HEK293 (cell line): ENCODE results near the gene PTTG1.

ENCODE experiments used
- CTCF ChIA-PET: fragments of 350-600 bp; formaldehyde crosslinking; extraction: SDS; loops from one replicate; lab custom pipeline; 2021; ENCODE audit warnings: antibody characterized with exemption; lab: Yijun Ruan, JAX
- POLR2A ChIA-PET: fragments of 300-600 bp; formaldehyde crosslinking; extraction: SDS; loops from one replicate; lab custom pipeline; 2020; ENCODE audit warnings: antibody characterized with exemption, inconsistent platforms; lab: Yijun Ruan, JAX
- H3K27ac ChIP-seq: fragments of 200-500 bp; sonication (Bioruptor generic); 2 replicates; pipeline ENCODE4 v1.5.1; 2014; ENCODE audit warnings: low read depth, low read length, control low read depth, inconsistent platforms; ENCODE audit errors: extremely low read depth
- H3K36me3 ChIP-seq, 2 experiments: fragments of 200-500 bp in 1 of 2; sonication (Bioruptor generic) in 1 of 2; 1 replicate in 1 of 2; 2 replicates in 1 of 2; pipeline ENCODE4 v1.5.1; 2014 to 2017; ENCODE audit warnings: inconsistent platforms in 2 of 2, low read length in 2 of 2; ENCODE audit not compliant: control insufficient read depth in 2 of 2, insufficient read depth in 1 of 2
- H3K4me1 ChIP-seq: fragments of 200-500 bp; sonication (Bioruptor generic); 2 replicates; pipeline ENCODE4 v1.5.1; 2014; ENCODE audit warnings: mild to moderate bottlenecking, low read length, inconsistent platforms; ENCODE audit not compliant: control insufficient read depth, insufficient read depth
- H3K4me3 ChIP-seq: 2 replicates; pipeline ENCODE4 v1.5.1; 2011; ENCODE audit warnings: low read depth, mild to moderate bottlenecking, control low read depth, low read length, moderate library complexity
- H3K9me3 ChIP-seq: fragments of 200-500 bp; sonication (Bioruptor generic); 2 replicates; pipeline ENCODE4 v1.5.1; 2014; ENCODE audit warnings: low read depth, low read length, inconsistent platforms; ENCODE audit not compliant: control insufficient read depth, insufficient read depth
- CTCF ChIP-seq: fragments of 450-650 bp; formaldehyde crosslinking; IDR thresholded peaks from 2 replicates; pipeline ENCODE4 v1.5.1; 2016; ENCODE audit warnings: missing biosample characterization, missing genetic modification characterization
- PRDM10 ChIP-seq: fragments of 450-650 bp; formaldehyde crosslinking; IDR thresholded peaks from 2 replicates; pipeline ENCODE4 v1.5.1; 2016; ENCODE audit warnings: missing biosample characterization, missing genetic modification characterization
- PRDM4 ChIP-seq: fragments of 450-650 bp; formaldehyde crosslinking; IDR thresholded peaks from 2 replicates; pipeline ENCODE4 v1.5.1; 2017; ENCODE audit warnings: missing biosample characterization, missing genetic modification characterization
- RBAK ChIP-seq: fragments of 450-650 bp; formaldehyde crosslinking; IDR thresholded peaks from 2 replicates; pipeline ENCODE4 v1.5.1; 2016; ENCODE audit warnings: missing biosample characterization, missing genetic modification characterization
- REST ChIP-seq: fragments of 450-650 bp; formaldehyde crosslinking; IDR thresholded peaks from 2 replicates; pipeline ENCODE4 v1.5.1; 2016; ENCODE audit warnings: missing biosample characterization, missing genetic modification characterization
- SETDB1 ChIP-seq: IDR thresholded peaks from one replicate; pipeline ENCODE4 v1.6.1; 2017; ENCODE audit warnings: mild to moderate bottlenecking, low read length, moderate library complexity, mixed read lengths; ENCODE audit not compliant: insufficient read length
- WT1 ChIP-seq: fragments of 450-650 bp; formaldehyde crosslinking; IDR thresholded peaks from 2 replicates; pipeline ENCODE4 v1.5.1; 2016; ENCODE audit warnings: missing biosample characterization, missing genetic modification characterization
- ZNF132 ChIP-seq: fragments of 450-650 bp; formaldehyde crosslinking; IDR thresholded peaks from 2 replicates; pipeline ENCODE4 v1.5.1; 2017; ENCODE audit warnings: missing biosample characterization, missing genetic modification characterization, borderline replicate concordance
- ZNF148 ChIP-seq: fragments of 450-650 bp; formaldehyde crosslinking; IDR thresholded peaks from 2 replicates; pipeline ENCODE4 v1.5.0; 2017; ENCODE audit warnings: missing biosample characterization, missing genetic modification characterization, borderline replicate concordance
- ZNF175 ChIP-seq: fragments of 450-650 bp; formaldehyde crosslinking; IDR thresholded peaks from 2 replicates; pipeline ENCODE4 v1.5.1; 2016; ENCODE audit warnings: missing biosample characterization, missing genetic modification characterization
- ZNF362 ChIP-seq: fragments of 450-650 bp; formaldehyde crosslinking; IDR thresholded peaks from 2 replicates; pipeline ENCODE4 v1.5.1; 2016; ENCODE audit warnings: missing biosample characterization, missing genetic modification characterization
- ZNF514 ChIP-seq: fragments of 450-650 bp; formaldehyde crosslinking; IDR thresholded peaks from 2 replicates; pipeline ENCODE4 v1.5.1; 2016; ENCODE audit warnings: missing biosample characterization, missing genetic modification characterization
- ZNF785 ChIP-seq: fragments of 450-650 bp; formaldehyde crosslinking; IDR thresholded peaks from 2 replicates; pipeline ENCODE4 v1.5.1; 2016; ENCODE audit warnings: missing biosample characterization, missing genetic modification characterization

Gene PTTG1

GRCh38 chr5:160470437-160471361 is 49.0 kb downstream of the PTTG1 start:
- ChIA-PET POLR2A (no interaction called here), CTCF (interaction anchor here (1.5 kb wide), 1 partner anchor 31 kb away, joined by 3 read pairs; no protein-coding TSS in a partner anchor)
- no peaks in the 10 kb centered on the region for H3K9me3 ChIP-seq
- H3K4me3 ChIP-seq: no peak overlapping the region
- TF ChIP-seq PRDM4 (tag by site-specific recombination) (no peak), ZNF514 (tag by site-specific recombination) (no peak), ZNF362 (tag by site-specific recombination) (no peak), REST (tag by site-specific recombination) (no peak), PRDM10 (tag by site-specific recombination) (no peak)
- H3K27ac ChIP-seq: no peak overlapping the region
- H3K36me3 ChIP-seq: no peaks in the 10 kb centered on the region
- peaks cover 8% of the 10 kb centered on the region; the same call in 1 of the 2 replicates for H3K4me1 ChIP-seq

GRCh38 chr5:160471761-160472160 is 50.1 kb downstream of the PTTG1 start:
- H3K27ac ChIP-seq: no peak overlapping the region
- no peaks in the 10 kb centered on the region for H3K36me3 ChIP-seq
- POLR2A ChIA-PET: no interaction called here
- CTCF ChIA-PET: no interaction called here
- peaks cover 8% of the 10 kb centered on the region; the same call in 1 of the 2 replicates for H3K4me1 ChIP-seq
- no peak overlapping the region for H3K4me3 ChIP-seq
- no peaks in the 10 kb centered on the region for H3K9me3 ChIP-seq
- TF ChIP-seq CTCF (tag by site-specific recombination): no peak
- TF ChIP-seq PRDM4 (tag by site-specific recombination): no peak
- no peak for TF ChIP-seq ZNF132 (tag by site-specific recombination)
- TF ChIP-seq SETDB1: no peak
- TF ChIP-seq WT1: no peak
- no peak for TF ChIP-seq RBAK
- no peak for TF ChIP-seq ZNF148
- no peak for TF ChIP-seq ZNF175 (tag by site-specific recombination)
- no peak for TF ChIP-seq ZNF785
